ENCODE results near the gene ZFP69B.

ZFP69B gene

DNA sequence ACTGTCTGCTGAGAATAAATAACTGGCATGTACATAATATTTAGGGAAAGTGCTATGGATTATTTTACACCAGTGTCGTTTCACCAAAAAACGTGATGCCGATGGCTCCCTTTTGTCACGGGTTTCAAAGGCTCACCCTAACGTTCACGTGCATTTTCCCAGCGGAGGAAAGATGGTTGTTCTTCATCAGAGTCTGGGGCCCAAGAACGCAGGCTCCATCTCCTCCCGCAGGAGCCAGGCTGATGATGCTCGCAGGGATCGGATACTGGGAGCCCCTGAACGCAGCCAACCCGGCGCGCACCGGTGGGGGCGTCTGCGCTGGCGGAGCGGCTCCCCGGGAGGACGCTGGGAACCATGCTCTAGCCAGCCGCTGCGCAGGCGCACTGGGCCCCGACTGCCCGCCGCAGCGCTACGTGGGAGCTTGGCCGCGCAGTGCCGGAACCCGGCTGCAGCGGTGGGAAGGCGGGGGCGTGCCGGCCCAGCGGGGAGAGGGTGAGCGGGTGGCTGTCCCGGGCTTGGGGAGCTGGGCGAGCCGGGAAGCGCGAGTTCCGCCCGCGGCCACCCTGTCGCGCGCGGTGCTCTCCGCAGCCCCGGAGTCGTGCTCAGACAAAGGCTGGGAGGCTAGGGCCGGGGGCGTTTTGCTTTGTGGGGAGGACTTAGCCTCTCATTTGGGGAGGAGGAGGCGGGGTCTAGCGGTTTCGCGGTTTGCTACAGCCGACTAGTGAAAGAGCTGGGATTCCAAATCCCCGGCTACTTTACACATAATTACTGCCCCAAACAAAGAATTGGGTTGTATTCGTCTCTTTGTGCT, at the start of gene ZFP69B:
TSS of gene ZFP69B (plus strand) at position 793 of the 811 bp plus-strand sequence. CDS start 486 bp downstream, outside the sequence.
- peak; percentile 47 for DNase-seq (ENCODE audit: low read depth)
- peak within 1 kb of the TSS; percentile 72 for H3K4me3 ChIP-seq (ENCODE audit: low read depth, low read length)
- TF ChIP-seq, protein P1, sequence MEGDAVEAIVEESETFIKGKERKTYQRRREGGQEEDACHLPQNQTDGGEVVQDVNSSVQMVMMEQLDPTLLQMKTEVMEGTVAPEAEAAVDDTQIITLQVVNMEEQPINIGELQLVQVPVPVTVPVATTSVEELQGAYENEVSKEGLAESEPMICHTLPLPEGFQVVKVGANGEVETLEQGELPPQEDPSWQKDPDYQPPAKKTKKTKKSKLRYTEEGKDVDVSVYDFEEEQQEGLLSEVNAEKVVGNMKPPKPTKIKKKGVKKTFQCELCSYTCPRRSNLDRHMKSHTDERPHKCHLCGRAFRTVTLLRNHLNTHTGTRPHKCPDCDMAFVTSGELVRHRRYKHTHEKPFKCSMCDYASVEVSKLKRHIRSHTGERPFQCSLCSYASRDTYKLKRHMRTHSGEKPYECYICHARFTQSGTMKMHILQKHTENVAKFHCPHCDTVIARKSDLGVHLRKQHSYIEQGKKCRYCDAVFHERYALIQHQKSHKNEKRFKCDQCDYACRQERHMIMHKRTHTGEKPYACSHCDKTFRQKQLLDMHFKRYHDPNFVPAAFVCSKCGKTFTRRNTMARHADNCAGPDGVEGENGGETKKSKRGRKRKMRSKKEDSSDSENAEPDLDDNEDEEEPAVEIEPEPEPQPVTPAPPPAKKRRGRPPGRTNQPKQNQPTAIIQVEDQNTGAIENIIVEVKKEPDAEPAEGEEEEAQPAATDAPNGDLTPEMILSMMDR (IDR thresholded peaks at IDR 0.05; ENCODE audit: control insufficient read depth, extremely low read depth, insufficient read depth) = 0 out of 2 replicates have a peak, but pooled peaks have one; percentile 6

DNA sequence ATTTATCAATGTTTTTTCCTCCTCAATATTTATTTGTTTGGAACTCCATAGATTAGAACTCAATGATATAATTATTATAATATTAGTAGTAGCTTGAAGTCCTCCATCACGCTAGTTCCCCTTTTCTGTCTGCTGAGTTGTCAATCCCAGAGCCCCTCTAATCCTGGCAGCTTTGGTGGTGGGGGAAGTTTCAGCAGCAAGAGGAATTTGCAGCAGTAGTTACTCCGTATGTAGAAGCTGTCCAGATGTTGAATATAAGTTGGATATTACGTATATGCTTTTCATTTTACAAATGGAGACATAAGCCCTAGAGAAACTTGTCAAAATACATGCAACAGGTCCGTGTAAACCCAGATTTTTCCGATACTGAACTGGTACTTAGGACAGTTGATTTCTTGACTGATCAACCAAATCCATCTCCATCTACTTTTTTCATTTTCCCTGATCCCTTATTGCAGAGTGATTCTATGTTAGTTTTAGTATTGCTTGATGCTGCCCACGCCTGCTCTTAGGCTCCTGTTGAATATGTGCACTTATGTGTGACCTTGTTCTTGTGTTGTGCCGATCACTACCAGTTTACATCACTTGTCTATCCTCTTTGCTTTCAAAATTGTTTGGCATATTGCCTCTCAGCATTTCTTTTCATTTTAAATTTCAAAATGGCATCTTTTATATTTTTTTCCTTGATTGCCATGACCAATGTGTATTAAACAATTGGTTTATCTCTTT, 48.6 kb upstream of the ZFP69B start:
- TF ChIP-seq, protein P1 (IDR thresholded peaks at IDR 0.05; ENCODE audit: control insufficient read depth, extremely low read depth, insufficient read depth) = no peak
- no peak overlapping the region for H3K4me3 ChIP-seq (ENCODE audit: low read depth, low read length)
- DNase-seq (ENCODE audit: low read depth) = no peak

DNA sequence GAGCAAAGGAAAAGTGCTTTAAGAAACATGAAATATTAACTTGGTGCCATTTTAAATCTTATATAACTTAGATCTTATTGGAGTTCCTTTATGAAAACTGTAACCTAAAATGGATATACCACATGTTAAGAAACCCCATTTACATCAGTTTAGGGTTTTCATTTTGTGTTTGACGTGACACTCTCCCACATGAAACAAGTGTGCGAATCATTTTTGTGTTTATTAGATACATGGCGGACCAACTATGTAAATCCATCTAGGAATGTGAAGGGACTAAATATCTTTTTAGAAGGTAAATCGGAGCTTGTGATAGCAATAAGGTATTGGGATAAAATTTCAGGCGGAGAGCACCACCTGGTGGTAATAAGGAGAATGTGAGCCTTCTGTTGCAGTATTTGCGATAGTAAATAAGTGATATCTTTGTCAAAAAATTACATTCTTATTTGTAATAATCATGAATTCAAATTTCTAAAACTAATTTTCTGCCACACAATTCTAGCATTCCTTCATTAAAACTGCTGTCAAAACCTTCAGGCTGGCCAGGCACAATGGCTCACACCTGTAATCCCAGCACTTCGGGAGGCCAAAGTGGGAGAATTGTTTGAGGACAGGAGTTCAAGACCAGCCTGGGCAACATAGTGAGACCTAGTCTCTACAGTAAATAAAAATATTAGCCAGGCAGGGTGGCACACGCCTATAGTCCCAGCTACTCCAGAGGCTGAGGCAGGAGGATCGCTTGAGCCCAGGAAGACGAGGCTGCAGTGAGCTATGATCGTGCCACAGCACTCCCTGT, 45.4 kb upstream of the ZFP69B start:
- H3K4me3 ChIP-seq (ENCODE audit: low read depth, low read length) = no peak overlapping the region
- TF ChIP-seq, protein P1 (IDR thresholded peaks at IDR 0.05; ENCODE audit: control insufficient read depth, extremely low read depth, insufficient read depth) = peak; percentile 72
- DNase-seq (ENCODE audit: low read depth) = no peak

DNA sequence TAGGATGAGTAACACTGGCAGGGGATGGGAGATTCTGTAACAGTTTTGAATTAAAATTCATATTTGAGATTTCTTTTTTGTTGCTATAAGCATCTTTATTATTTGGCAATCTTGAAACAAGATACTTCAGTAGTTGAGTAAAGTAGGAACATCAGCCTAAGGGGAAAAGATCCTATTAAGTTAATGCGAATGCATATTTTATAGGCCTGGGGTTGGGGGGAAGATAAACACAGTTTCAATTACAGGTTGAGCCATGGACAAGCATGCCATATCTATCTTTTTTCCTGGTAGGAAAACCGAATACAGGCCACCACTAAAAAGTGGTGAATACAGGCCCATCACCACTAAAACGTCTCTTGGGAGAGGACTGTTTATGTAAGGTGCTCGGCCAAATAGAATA, 44.5 kb upstream of the ZFP69B start:
- TF ChIP-seq, protein P1 (IDR thresholded peaks at IDR 0.05; ENCODE audit: control insufficient read depth, extremely low read depth, insufficient read depth) = no peak
- H3K4me3 ChIP-seq (ENCODE audit: low read depth, low read length) = no peak overlapping the region
- no peak for DNase-seq (ENCODE audit: low read depth)

DNA sequence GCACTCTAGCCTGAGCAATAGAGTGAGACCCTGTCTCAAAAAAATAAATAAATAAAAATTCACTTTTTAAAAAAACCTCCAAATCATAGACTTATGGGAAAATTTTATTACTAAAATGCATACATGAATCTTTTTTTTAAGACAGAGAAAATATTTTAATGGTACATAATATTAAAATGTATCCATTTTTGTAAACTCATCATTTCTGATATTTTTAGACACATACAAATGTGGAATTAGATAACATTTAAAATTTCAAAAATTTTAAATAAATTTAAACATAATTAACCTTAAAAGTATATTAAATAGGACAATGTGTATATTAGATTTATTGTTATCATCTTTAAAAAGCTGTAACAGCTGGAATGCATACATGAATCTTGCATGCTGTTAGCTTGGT, 42.8 kb upstream of the ZFP69B start:
- DNase-seq (ENCODE audit: low read depth) = no peak
- H3K4me3 ChIP-seq (ENCODE audit: low read depth, low read length) = no peak overlapping the region
- TF ChIP-seq, protein P1 (IDR thresholded peaks at IDR 0.05; ENCODE audit: control insufficient read depth, extremely low read depth, insufficient read depth) = no peak

DNA sequence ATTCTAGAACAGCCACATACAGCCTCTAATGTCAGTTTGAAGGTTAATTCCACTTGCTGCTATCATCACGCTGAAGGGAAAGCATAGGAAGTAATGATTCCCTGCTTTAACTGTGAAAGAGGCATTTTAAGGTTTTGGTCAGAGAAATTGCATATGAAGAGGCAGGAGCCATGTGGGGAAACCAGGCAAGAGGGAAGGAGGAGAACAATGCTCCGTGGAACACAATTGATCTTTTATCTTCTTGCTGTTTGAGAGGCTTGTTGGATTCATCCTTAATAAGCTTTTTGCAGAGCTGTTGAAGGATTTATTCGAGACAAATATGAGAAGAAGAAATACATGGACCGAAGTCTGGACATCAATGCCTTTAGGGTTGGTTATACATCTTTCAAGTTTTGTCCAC, 40.8 kb upstream of the ZFP69B start:
- TF ChIP-seq, protein P1 (IDR thresholded peaks at IDR 0.05; ENCODE audit: control insufficient read depth, extremely low read depth, insufficient read depth) = no peak
- no peak overlapping the region for H3K4me3 ChIP-seq (ENCODE audit: low read depth, low read length)
- DNase-seq (ENCODE audit: low read depth) = no peak

All from LNCaP clone FGC (cell line).